GM18867 (cell line): ENCODE measurements around the gene ATP13A2.

Experiments used
- ATAC-seq: cut with Tn5 transposase; IDR thresholded peaks from one replicate; pipeline ENCODE4 v1.9.1; 2021; ENCODE audit warnings: mild to moderate bottlenecking, moderate library complexity; ENCODE audit not compliant: unreplicated experiment

The ATP13A2 gene, protein sequence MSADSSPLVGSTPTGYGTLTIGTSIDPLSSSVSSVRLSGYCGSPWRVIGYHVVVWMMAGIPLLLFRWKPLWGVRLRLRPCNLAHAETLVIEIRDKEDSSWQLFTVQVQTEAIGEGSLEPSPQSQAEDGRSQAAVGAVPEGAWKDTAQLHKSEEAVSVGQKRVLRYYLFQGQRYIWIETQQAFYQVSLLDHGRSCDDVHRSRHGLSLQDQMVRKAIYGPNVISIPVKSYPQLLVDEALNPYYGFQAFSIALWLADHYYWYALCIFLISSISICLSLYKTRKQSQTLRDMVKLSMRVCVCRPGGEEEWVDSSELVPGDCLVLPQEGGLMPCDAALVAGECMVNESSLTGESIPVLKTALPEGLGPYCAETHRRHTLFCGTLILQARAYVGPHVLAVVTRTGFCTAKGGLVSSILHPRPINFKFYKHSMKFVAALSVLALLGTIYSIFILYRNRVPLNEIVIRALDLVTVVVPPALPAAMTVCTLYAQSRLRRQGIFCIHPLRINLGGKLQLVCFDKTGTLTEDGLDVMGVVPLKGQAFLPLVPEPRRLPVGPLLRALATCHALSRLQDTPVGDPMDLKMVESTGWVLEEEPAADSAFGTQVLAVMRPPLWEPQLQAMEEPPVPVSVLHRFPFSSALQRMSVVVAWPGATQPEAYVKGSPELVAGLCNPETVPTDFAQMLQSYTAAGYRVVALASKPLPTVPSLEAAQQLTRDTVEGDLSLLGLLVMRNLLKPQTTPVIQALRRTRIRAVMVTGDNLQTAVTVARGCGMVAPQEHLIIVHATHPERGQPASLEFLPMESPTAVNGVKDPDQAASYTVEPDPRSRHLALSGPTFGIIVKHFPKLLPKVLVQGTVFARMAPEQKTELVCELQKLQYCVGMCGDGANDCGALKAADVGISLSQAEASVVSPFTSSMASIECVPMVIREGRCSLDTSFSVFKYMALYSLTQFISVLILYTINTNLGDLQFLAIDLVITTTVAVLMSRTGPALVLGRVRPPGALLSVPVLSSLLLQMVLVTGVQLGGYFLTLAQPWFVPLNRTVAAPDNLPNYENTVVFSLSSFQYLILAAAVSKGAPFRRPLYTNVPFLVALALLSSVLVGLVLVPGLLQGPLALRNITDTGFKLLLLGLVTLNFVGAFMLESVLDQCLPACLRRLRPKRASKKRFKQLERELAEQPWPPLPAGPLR

DNA sequence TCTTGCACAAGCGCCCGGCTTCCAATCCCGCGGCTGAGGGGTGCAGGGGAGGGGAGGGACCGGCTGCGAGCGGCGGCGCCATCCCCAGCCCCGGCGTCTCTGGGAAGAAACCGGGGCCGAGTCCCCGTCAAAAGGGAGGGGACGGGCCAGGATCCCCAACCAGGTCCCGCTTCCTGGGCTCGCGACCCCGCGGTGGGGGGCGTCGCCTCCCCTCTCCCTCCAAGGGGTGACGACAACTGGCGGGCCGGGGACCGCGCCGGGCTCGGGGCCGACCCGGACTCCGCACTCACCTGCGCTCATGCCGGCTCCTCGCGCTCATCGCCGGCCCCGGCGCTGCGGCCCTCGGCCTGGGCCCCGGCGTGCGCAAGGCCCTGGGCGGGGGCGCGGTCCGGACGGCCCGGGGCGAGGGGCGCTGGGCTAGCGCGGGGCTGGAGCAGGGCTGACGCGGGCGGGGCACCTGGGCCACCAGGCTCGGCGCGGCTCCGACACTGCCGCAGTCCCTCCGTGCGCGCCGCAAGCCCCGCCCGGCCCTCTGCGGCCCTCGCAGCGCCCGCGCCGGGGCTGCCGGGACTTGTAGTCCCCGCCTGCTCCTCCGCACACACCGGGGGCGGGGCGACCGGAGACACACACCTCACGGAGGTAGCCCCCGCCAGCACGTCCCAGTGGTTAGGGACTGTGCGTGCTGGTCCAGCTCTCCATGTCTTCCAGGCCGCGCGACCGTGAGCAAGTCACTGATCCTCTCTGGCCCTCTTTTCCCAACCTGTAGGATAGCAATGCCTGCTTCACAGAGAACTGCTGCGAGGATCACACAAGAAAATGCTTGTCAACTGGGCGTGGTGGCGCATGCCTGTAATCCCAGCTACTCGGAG is at the start of gene ATP13A2:
TSS of gene ATP13A2 (minus strand) at position 490 of the 869 bp plus-strand sequence. CDS start at position 300, 190 bp downstream.
- ATAC-seq = peak; percentile 95

DNA sequence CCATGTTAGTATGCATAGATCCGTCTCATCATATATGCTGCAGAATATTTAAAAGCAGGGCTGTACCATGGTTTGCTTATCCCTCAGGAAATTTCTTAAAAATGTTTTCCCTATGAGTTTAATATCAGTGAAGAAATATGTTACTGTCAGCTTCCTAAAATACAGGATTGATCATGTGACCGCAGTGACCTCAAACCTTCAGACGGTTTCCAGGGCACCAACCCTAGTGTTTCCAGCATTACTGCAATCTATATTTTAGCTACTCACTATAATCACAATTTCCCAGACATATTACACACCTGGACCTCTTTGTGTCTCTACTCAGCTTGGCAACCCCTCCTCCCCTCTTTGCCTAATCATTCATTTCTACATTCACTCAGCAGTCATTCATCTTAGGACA is 49.8 kb upstream of the ATP13A2 start:
- no peak for ATAC-seq

DNA sequence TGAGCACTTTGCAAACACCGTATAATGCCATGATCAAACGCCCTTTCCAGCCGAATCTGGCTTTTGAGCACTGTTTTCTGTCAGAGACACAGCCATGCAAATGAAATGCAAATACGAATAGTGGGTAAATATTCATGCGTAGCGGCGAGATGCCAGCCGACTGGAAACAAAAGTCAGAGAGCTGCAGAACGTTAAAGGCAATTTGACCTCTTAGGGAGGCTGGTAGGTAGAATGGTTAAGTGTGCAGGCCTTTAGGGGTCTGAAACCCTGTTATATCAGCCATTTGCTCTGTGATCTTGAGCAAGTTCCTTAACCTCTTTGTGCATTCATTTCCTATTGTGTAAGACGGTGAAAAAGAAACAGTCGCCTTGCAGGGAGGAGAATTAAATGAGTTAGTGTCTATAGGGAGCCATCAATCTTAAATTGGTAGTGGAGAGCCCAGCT is 48.6 kb upstream of the ATP13A2 start:
- no peak for ATAC-seq

DNA sequence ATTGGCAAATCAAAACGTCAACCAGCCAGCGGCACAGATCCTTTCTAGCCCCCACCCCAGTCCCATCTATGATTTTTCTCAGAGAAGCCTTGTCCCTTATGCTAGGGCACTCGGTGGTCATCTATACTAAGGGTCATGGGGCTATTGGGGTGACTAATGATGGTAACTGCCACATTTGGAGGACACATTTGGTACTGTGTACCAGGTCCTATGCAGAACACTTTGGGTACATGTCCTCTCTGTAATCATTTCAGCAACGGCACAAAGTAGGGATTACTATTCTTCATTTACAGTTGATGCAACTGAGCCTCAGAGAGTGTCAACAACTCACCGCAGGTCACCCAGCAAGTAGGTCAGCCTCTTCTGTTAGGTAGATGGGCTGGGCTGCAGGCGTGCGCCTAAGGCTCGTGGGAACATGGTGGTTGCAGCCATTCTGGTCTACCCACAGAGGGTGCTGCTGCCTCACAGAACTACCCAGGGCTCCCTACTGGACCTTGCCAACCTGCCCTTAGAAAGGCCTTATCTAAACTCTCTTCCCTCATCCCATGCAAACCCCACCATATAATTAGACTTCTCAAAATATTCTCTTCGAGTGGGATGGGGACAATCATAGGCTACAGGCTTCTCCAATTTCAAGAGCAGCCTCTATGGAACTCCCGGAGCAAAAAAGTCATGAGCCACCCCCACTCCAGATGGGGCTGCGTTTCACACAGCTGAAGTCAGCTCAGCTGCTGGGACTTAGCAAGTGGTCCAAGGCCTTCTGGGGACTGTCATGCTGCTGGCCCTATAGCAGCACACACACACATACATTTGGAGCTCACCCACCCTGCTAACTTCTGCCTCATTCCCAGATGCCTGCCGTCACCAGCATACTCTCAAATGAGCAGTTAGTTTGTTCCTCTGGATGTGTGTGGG is 47.9 kb upstream of the ATP13A2 start:
- ATAC-seq = peak; percentile 58

DNA sequence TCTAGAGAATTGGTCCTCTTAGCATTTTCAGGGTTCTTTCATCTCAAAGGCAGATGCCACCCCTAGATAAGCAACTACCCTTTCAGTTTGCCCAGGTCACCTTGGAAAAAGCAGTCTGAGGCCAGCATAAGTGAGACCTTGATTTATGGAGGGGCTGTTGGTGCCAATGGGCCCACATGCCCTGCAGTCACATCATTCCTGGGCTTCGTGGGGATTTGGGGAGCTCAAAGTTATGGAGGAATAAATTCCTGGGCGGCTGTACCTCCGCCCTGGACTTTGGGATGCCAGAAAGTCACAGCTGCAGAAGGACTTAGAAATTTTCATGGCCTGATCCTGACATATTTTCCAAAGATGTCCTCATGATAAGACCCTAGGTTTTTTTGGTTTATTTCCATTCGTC is 44.8 kb upstream of the ATP13A2 start:
- no peak for ATAC-seq

DNA sequence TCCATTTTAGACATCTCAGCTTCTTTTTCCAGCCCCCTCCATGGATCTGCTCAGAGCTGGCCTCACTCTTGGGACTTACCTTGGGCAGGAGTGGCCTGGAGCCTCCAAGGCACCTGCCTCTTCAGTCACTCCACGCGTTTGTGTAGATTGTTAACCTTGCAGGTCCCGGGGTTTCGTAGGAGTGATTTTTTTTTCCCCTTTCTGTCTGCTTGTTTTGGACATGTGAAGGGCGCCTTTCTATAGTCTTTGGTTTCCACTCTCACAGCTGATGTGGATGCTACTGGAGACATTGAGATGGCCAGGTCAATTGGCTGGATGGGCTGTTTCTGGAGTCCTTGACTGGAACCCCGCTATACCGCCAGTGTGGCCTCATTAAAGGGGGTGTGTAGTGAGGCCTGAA is 44.1 kb upstream of the ATP13A2 start:
- ATAC-seq = no peak

DNA sequence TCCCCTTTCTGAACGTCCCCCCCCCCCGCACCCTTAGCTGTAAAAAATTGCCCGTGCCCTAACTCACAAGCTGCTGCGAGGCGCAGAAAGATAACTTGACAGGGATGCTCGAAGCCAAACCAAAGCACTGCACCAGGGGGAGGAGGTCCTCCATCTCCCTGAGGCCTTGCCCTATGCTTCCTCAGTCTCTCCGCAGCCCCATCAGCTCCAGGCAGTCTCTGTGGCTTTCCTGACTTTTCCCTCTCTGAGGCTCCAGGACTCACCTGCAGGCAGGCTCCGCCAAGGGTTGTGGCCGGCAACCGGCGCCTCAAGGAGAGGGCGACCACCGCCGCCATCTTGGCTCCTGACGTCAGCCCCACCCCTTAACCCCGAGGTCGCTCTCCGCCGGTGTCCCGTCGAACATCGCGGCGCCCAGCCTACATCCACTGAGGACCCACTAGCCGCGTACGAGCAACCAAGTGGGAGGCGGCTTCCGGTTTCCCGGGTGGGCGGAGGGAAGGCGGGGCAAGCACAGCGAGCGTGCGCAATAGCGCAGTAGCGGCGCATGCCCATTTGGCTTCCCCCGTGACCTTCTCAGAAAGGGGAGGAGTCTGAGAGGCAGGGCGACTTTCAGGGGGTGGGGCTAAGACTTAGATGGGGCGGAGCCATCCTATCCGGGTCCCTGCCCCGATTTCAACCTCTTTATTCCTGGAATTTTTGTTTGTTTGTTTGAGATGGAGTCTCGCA is 42.1 kb upstream of the ATP13A2 start, which contains the start of gene SDHB:
TSS of gene SDHB (minus strand) at position 348 of the 726 bp plus-strand sequence. CDS start at position 335, 13 bp downstream.
- ATAC-seq = peak; percentile 94

DNA sequence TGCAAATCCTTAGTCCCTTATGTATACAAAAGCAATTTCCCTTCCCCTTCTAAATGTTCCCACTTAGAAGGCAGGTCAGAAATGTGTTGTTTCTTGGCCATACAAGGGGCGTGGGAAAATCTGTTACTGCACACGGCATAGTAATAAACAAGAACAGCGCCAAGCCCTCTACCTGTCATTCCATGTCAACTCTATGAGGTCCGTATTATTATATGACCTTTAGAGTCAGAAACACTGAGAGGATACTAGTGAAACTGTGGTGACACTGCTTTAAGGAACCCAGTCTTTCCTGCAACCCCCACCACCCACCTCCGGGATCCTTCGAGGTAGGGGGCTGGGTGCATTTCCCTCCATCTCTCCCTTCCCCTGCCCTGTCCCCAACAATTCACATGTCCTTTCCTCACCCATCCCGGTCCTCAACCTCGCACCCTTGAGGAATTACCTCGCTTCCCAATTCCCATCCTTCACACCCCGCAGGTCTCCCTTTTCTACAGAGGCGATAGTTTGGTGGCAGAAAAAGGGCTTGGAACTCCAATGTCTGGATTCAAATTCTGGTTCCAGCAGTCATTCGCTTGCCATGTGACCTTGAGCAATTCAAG is 41.5 kb upstream of the ATP13A2 start:
- ATAC-seq = no peak

DNA sequence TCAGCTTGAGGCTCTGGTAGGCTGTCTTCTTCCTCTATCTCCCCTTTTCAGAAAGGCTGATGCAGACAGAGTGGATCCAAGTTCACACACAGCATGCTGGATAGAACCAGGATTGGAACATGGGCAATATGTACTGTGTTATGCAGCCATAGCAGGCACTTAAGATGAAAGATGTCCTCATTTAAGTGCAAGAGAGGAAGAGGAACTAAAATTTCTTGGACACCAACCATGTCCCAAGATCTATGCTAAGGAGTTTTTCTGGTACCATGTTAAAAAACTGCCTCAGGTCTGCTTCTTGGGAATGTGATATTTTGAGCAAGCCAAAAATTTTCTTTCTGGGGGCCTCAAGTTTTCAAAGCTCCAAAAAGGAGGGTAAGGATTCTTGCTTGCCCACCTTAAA is 40.9 kb upstream of the ATP13A2 start:
- no peak for ATAC-seq

DNA sequence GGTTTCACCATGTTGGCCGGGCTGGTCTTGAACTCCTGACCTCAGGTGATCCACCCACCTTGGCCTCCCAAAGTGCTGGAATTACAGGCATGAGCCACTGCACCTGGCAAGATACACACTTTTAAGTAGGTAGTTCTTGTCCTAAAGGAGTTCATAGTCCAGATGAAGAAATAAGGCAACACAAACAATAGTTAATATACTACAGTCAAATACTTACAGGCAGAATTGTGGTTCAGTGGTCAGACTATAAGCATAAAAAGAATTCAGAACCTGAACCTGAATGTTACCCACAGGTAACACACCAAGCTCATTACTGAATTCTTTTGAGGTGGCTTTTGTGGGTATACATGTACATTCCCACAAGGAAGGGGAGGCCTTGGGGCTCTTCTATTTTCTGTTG is 40.3 kb upstream of the ATP13A2 start:
- no peak for ATAC-seq

DNA sequence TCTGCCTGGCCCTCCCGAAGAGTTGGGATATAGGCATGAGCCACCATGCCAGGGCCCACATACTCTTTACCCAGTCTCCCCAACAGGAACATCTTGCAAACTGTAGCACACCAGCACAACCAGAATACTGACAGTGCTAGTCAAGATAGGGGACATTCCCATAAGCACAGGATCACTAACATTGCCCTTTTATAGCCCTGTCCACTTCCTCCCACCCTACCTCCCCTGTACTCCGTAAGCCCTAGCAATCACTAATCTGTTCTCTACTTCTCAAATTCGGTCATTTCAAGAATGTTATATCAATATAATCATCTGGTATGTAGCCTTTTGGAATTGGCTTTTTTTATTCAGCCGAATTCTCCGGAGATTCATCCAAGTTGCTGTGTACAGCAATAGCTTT is 36.2 kb upstream of the ATP13A2 start:
- no peak for ATAC-seq

DNA sequence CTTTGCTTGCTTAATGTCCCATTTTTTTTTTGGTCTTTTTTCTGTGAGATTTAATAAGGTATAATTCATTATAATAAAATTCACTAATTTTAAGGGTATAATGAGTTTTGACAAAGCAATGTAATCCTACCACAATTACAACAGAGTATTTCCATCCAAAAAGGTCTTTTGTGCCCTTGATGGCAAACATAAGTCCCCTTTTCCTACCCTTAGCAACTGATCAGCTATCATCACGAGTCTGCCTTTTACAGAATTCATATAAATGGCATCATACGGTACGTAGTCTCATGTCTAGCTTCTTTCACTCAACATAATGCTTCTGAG is 34.6 kb upstream of the ATP13A2 start:
- ATAC-seq = no peak

DNA sequence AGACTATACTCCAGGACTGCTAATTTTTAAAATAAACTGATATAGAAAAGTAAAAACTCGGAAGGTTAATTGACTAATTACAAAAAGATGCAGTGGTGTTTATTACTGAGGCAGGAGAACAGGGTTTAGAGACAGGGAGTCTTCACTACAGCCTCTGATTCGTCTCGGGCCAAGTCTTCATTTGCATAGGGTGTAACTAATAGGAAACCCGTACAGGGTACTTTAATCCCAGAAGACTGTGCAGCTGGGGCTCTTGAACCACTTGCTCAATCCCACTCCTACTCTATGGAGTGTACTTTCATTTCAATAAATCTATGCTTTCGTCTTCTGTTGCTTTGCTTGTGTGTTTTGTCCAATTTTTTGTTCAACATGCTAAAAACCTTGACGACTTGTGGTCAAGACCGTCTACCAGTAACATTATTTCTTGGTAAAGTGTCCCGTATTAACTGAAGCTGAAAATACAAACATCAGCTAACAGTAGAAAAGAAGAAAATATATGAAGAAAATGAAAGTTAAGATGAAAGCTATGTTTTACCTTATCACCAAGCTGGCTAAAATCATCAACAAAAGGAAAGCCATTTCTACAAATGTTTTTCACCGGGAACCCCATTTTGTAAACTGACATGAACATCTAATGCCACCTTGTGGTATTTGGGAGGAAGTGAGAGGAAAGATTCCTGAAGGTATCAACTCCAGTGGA is 34.1 kb upstream of the ATP13A2 start:
- ATAC-seq = no peak

DNA sequence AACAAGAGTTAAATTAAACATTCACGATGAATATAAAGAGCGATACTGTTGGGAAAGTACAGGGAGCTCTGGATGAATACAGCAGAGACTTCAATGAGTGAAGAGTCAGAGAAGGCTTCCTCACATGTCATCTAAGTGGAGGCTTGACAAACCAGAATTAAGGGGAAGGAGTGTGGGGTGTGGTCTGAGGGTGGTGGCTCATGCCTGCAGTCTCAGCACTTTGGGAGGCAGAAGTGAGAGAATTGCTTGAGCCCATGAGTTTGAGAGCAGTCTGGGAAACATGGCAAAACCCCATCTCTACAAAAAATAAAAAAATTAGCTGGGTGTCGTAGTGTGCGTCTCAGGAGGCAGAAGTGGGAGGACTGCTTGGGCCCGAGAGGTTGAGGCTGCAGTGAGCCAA is 33.4 kb upstream of the ATP13A2 start:
- no peak for ATAC-seq

DNA sequence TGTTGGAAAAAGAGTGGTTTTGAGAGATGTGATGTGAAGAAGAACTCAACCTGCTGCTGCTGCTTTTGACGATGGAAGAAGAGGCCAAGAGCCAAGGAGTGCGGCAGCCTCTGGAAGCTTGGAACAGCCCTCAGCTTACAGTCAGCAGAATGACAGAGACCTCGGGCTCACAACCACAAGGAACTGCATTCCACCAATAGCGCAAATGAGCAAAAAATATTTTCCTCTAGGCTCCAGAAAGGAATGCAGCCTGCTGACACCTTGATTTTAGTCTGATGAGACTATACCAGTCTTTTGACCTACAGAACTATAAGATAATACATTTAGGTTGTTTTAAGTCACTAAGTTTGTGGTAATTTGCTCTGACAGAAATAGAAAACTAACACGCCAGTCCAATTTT is 31.9 kb upstream of the ATP13A2 start:
- no peak for ATAC-seq

DNA sequence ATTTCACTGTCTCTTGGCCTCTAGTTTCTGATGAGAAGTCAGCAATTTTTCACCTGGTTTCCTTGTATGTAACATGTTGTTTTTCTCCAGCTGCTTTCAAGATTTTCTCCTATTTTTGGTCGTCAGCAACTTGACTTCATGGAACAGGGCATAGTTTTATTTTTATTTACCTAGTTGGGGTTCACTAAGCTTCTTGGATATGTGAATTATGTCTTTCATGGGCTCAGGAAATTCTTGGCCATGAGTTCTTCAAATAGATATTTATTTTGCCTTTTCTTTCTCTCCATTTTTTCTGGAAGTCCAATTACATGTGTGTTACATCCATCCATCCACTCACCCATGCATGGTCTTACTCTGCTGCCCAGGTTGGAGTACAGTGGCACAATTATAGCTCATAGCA is 28.4 kb upstream of the ATP13A2 start:
- ATAC-seq = no peak

DNA sequence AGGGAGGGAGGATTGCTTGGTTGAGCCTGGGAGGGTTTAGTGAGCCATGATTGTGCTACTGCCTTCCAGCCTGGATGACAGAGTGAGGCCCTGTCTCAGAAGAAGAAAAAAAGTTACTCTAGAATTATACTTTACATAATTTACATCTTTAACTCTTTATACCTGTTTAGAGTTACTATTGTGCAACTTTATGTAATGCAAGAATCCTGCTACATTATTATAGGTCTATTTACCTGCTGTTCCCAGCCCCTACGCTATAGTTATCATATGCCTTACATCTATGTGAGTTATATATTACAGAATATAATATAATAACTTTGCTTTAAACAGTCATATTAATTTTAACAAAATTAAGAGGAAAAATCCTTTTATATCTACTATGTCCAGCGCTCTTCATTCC is 27.8 kb upstream of the ATP13A2 start:
- no peak for ATAC-seq

DNA sequence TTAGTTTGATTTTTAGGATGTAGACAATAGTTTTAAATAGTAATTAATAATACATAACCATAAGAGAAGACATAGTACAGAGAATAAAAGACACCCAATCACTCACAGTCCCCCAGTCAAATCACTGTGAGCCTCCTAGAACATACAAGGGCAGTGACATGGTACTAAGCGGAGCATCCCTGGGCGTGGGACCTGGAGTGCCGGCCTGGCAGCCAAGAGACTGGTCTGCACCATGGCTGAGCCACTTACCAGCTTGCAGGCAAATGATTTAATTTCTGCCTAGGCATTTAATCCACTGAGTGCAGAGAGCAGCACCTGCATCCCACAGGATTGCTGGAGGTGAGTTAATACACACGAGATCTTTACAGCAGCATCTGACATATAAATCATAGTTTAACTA is 21.8 kb upstream of the ATP13A2 start:
- ATAC-seq = no peak
